LNCaP clone FGC (cell line): ENCODE results near the gene ARHGAP15.

ENCODE experiments used
- DNase-seq: peaks from one replicate; pipeline ENCODE4 v3.0.0-alpha.2; 2011; ENCODE audit warnings: low read depth
- H3K4me3 ChIP-seq: 2 replicates; pipeline ENCODE4 v1.5.1; 2011; ENCODE audit warnings: mild to moderate bottlenecking, low read depth, low read length, control low read depth
- TF ChIP-seq, protein P1 (sequence below): IDR thresholded peaks from 2 replicates; pipeline ENCODE4 v1.5.1; 2012; ENCODE audit warnings: mild to moderate bottlenecking; ENCODE audit not compliant: control insufficient read depth, insufficient read depth; ENCODE audit errors: extremely low read depth

ARHGAP15 gene

DNA sequence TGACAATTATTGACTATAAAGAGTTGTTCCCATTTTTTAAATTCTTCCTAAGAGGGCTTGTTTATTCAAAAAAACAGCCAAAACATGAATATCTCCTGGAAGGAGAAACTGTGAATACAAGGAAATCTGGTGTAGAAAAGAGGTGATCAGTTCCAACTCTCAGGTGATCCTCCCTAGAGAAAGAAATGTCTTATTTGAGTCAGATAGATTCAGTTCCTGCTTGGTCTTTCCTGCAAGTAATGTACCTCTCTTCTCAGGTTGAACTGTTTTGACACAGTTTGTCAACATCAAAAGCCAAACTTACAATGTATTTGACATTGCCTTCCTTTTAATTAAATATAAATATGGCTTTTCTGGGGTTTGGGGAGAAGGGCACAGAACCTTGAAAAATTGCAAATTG is 567.4 kb downstream of the ARHGAP15 start:
- no peak for DNase-seq
- no peak overlapping the region for H3K4me3 ChIP-seq
- TF ChIP-seq, protein P1, sequence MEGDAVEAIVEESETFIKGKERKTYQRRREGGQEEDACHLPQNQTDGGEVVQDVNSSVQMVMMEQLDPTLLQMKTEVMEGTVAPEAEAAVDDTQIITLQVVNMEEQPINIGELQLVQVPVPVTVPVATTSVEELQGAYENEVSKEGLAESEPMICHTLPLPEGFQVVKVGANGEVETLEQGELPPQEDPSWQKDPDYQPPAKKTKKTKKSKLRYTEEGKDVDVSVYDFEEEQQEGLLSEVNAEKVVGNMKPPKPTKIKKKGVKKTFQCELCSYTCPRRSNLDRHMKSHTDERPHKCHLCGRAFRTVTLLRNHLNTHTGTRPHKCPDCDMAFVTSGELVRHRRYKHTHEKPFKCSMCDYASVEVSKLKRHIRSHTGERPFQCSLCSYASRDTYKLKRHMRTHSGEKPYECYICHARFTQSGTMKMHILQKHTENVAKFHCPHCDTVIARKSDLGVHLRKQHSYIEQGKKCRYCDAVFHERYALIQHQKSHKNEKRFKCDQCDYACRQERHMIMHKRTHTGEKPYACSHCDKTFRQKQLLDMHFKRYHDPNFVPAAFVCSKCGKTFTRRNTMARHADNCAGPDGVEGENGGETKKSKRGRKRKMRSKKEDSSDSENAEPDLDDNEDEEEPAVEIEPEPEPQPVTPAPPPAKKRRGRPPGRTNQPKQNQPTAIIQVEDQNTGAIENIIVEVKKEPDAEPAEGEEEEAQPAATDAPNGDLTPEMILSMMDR = no peak

DNA sequence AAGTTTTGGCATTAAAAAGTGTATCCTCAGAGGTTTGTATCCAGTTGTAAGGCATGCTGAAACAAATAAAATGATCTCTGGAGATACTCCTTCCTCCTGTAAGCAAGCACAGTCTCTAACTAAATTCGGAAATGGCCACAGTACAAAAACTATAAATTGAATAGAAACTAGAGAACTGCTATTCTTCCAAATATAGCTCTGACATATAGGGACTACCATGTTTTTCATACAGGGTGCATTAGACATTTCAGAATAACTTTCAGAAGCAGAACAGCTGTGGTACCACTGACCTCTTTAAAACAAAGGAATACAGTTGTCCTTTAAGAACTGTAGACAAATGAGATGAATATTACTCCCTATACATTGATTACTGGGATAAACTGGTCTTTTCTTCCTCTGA is 568.5 kb downstream of the ARHGAP15 start:
- no peak overlapping the region for H3K4me3 ChIP-seq
- no peak for DNase-seq
- TF ChIP-seq, protein P1 = no peak

DNA sequence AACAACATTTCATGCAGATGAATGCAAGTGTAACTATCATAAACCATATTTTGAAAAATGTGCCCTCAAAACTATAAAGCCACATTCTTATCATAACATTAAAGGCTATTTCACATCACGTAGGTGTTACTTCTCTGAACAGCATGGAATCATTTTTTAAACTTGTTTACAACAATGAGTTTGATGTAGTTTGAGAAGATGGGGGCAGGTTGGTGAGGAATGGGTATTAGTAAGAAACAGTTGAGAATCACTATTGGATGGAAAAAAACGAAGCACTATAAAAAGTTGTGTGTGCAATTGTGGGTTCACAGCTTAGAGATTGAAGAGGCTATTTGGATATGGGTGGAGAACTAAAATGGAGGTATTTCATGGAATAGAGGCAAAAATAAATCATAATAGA is 569.1 kb downstream of the ARHGAP15 start:
- TF ChIP-seq, protein P1 = no peak
- DNase-seq = no peak
- no peak overlapping the region for H3K4me3 ChIP-seq

DNA sequence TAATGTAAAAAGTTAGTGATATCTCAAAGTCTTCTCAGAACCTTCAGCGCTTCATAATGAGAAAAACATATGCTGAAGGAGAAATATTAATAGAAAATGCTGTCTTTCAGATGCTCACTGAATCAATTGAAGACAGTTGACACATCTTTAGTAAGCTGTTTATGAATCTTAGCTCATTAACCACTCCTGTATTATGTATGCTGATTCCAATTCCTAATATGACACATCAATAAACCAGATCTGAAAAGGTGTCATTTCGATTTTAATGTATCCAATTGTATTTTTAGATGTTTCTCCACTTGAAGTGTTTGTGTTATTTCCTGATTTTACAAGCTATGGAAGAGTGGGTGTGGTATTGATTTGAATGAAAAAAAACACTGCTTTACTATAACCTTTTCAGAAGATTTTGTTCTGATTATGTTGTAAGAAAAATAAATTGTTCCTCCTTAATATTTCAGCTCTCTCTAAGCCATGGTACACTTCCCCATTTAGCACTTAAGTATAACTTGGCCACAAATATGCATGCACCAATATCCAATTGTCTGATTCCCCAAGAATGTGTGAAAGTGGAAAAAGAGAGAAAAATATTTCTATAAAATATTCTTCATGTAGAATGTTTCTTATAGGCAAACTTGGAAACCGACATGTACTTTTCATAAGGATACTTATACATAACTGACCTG is 569.8 kb downstream of the ARHGAP15 start:
- TF ChIP-seq, protein P1 = no peak
- no peak for DNase-seq

DNA sequence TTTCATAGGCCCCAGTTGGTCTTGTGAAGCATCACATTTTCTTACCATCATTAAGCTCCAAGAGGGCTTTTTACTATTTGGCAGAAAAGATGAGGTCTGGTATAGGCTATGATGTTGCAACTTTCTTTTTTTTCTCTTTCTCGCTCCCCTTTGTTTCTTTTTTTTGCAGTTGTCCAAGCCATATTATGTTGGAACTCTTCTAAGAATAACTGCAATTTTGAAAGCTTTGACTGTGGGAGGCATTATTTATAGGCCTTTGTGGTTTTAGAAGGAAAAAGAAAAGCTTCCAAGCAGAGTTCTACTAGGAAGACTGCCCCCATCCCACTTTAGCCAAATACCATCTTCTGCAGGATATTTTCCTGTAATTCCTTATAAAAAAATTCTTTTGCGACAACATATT is 571.6 kb downstream of the ARHGAP15 start:
- H3K4me3 ChIP-seq = no peak overlapping the region
- no peak for DNase-seq
- TF ChIP-seq, protein P1 = no peak

More for the DNA sequence above, 569.8 kb downstream of the ARHGAP15 start:
- no peak overlapping the region for H3K4me3 ChIP-seq

DNA sequence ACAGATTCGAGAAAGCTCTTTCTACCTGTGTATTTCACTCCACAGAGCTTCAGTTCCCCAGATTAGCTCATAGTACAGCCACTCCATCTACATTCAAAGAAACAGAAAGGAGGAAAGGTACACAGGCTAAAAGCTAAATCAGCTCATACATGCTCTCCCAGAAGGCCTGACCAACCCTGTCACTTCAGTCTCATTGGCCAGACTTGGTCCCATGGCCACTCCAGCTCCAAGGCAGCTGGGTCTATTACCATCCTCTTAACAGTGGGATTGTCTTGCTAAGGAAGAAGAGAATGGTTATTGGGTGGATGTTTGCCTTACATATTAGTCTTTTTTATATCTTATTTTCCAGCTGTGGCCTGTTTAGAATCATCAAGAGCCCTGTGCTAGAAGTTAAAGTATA is 572.6 kb downstream of the ARHGAP15 start:
- DNase-seq = no peak
- TF ChIP-seq, protein P1 = no peak
- H3K4me3 ChIP-seq = no peak overlapping the region

DNA sequence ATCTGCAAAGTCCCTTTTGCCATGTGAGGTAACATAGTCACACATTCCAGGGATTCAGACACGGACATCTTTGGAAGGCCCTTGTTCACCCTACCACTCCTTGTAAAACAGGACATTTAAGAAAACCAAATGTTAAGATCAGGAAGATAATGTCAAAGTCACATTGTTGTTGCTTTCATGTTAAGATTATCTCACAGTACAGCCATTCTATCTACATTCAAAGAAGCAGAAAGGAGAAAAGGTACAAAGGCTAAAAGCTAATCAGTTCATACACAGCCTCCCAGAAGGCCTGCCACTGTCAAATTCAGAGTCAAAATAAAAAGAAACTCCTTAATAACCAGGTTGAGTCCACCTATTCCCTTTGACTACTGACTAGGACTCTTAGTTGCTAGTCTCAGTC is 573.7 kb downstream of the ARHGAP15 start:
- no peak for DNase-seq
- no peak overlapping the region for H3K4me3 ChIP-seq
- TF ChIP-seq, protein P1 = no peak
